SK-N-SH treated with all-trans-retinoic acid at 6 μM for 48 hours (cell line): ENCODE results near the gene PARL.
"Not testable (repeated sequence)": the region's sequence is repeated elsewhere in the genome, so short reads cannot be mapped to it uniquely, and the experiment has no call there.

Experiments
- ATAC-seq: fragments of 200-7000 bp; cut with Tn5 transposase; 3 replicates; pipeline ENCODE4 v1.9.1; 2020; ENCODE audit warnings: mild to moderate bottlenecking, moderate library complexity
- BACH2 ChIP-seq: fragments of 250-450 bp; sonication (Bioruptor Pico); IDR thresholded peaks from 2 replicates; pipeline ENCODE4 v1.9.0; 2021; ENCODE audit warnings: mild to moderate bottlenecking, borderline replicate concordance
- CREB5 ChIP-seq: fragments of 250-450 bp; sonication (Bioruptor Pico); IDR thresholded peaks from 2 replicates; pipeline ENCODE4 v1.5.1; 2020; ENCODE audit warnings: low read depth, mild to moderate bottlenecking, moderate library complexity
- ESRRG ChIP-seq: fragments of 250-450 bp; sonication (Bioruptor Pico); IDR thresholded peaks from 2 replicates; pipeline ENCODE4 v1.6.1; 2021; ENCODE audit warnings: mild to moderate bottlenecking
- ISL1 ChIP-seq: fragments of 250-450 bp; sonication (Bioruptor Pico); IDR thresholded peaks from 2 replicates; pipeline ENCODE4 v2.1.2; 2022; ENCODE audit warnings: mild to moderate bottlenecking, moderate library complexity
- OSR1 ChIP-seq: fragments of 250-450 bp; sonication (Bioruptor Pico); IDR thresholded peaks from 2 replicates; pipeline ENCODE4 v1.8.0; 2022; ENCODE audit warnings: moderate library complexity, mild to moderate bottlenecking, inconsistent platforms
- PPARA ChIP-seq: fragments of 250-450 bp; sonication (Bioruptor Pico); IDR thresholded peaks from 2 replicates; pipeline ENCODE4 v1.5.0; 2020; ENCODE audit warnings: mild to moderate bottlenecking, borderline replicate concordance
- RARB ChIP-seq: fragments of 250-450 bp; sonication (Bioruptor Pico); IDR thresholded peaks from 2 replicates; pipeline ENCODE4 v1.8.0; 2021; ENCODE audit warnings: mild to moderate bottlenecking, moderate library complexity
- SNAI2 ChIP-seq: fragments of 250-450 bp; sonication (Bioruptor Pico); IDR thresholded peaks from 2 replicates; pipeline ENCODE4 v1.5.0; 2020; ENCODE audit warnings: mild to moderate bottlenecking, moderate library complexity
- TCF4 ChIP-seq: fragments of 250-450 bp; sonication (Bioruptor Pico); IDR thresholded peaks from 2 replicates; pipeline ENCODE4 v1.8.0; 2021; ENCODE audit warnings: mild to moderate bottlenecking, moderate library complexity, borderline replicate concordance
- TSHZ2 ChIP-seq: fragments of 250-450 bp; sonication (Bioruptor Pico); IDR thresholded peaks from 2 replicates; pipeline ENCODE4 v1.5.0; 2020; ENCODE audit warnings: mild to moderate bottlenecking, moderate library complexity
- ZC3H10 ChIP-seq: fragments of 250-450 bp; sonication (Bioruptor Pico); IDR thresholded peaks from 2 replicates; pipeline ENCODE4 v1.5.1; 2021; ENCODE audit warnings: mild to moderate bottlenecking, moderate library complexity
- ZFP3 ChIP-seq: fragments of 250-450 bp; sonication (Bioruptor Pico); IDR thresholded peaks from 2 replicates; pipeline ENCODE4 v1.5.0; 2020; ENCODE audit warnings: mild to moderate bottlenecking, moderate library complexity
- ZFP30 ChIP-seq: fragments of 450-650 bp; formaldehyde crosslinking; IDR thresholded peaks from 2 replicates; pipeline ENCODE4 v1.5.0; 2022; ENCODE audit warnings: mild to moderate bottlenecking, moderate library complexity
- ZNF70 ChIP-seq: fragments of 450-650 bp; formaldehyde crosslinking; IDR thresholded peaks from 2 replicates; pipeline ENCODE4 v1.5.0; 2020; ENCODE audit warnings: mild to moderate bottlenecking, moderate library complexity
- ZNF8 ChIP-seq: fragments of 450-650 bp; formaldehyde crosslinking; IDR thresholded peaks from 2 replicates; pipeline ENCODE4 v1.5.0; 2020; ENCODE audit warnings: mild to moderate bottlenecking, moderate library complexity
- TF ChIP-seq, protein P1 (sequence below): fragments of 250-450 bp; sonication (Bioruptor Pico); IDR thresholded peaks from 2 replicates; pipeline ENCODE4 v1.8.0; 2021; ENCODE audit warnings: low read depth, mild to moderate bottlenecking, moderate library complexity, borderline replicate concordance
- TF ChIP-seq, protein P2 (sequence below): fragments of 250-450 bp; sonication (Bioruptor Pico); IDR thresholded peaks from 2 replicates; pipeline ENCODE4 v1.5.1; 2021; ENCODE audit warnings: mild to moderate bottlenecking, moderate library complexity
- TF ChIP-seq, protein P3 (sequence below): fragments of 250-450 bp; sonication (Bioruptor Pico); IDR thresholded peaks from 2 replicates; pipeline ENCODE4 v1.8.0; 2020; ENCODE audit warnings: mild to moderate bottlenecking, moderate library complexity, borderline replicate concordance

PARL gene

DNA sequence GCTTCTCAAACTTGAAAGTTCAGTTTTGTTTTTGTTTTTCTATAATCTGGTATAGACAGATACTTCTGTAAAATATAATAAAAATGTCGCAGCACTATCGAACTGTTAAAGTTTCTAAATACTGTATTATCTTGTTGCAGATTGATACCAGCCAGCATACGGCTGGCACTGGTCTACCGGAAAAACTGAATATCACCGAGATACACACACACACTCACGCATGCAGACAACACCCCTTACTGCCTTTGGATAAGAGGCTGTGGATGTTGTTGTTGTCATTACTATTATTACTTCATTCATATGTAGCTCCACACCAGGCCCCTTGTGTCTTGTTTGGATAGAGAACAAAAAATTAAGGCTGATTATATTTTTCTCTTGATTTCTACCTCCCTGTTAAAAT lies 91.7 kb downstream of the PARL start:
- no peak for ATAC-seq
- TF ChIP-seq TSHZ2 (no peak), SNAI2 (no peak), ISL1 (no peak), OSR1 (CRISPR knock-in tag) (no peak)
- TF ChIP-seq, protein P1, sequence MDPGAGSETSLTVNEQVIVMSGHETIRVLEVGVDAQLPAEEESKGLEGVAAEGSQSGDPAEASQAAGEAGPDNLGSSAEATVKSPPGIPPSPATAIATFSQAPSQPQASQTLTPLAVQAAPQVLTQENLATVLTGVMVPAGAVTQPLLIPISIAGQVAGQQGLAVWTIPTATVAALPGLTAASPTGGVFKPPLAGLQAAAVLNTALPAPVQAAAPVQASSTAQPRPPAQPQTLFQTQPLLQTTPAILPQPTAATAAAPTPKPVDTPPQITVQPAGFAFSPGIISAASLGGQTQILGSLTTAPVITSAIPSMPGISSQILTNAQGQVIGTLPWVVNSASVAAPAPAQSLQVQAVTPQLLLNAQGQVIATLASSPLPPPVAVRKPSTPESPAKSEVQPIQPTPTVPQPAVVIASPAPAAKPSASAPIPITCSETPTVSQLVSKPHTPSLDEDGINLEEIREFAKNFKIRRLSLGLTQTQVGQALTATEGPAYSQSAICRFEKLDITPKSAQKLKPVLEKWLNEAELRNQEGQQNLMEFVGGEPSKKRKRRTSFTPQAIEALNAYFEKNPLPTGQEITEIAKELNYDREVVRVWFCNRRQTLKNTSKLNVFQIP (CRISPR knock-in tag): no peak

DNA sequence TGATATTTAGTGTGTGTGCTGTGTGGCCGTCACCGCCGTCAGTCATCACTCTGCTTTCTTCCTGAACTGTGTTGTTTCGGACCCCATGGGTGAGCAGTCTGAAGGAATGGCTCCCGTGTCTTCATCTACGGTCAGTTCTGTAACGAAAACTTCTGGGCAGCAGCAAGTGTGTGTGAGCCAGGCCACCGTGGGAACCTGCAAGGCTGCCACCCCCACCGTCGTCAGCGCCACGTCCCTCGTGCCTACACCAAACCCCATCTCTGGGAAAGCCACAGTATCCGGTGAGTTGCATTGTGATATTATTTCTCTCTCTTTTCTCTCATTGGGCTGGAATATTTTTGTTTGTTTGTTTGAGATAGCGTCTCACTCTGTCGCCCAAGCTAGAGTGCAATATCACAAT lies 94.0 kb downstream of the PARL start:
- no peak for ATAC-seq
- TF ChIP-seq, protein P2, sequence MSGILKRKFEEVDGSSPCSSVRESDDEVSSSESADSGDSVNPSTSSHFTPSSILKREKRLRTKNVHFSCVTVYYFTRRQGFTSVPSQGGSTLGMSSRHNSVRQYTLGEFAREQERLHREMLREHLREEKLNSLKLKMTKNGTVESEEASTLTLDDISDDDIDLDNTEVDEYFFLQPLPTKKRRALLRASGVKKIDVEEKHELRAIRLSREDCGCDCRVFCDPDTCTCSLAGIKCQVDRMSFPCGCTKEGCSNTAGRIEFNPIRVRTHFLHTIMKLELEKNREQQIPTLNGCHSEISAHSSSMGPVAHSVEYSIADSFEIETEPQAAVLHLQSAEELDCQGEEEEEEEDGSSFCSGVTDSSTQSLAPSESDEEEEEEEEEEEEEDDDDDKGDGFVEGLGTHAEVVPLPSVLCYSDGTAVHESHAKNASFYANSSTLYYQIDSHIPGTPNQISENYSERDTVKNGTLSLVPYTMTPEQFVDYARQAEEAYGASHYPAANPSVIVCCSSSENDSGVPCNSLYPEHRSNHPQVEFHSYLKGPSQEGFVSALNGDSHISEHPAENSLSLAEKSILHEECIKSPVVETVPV (CRISPR knock-in tag): no peak
- TF ChIP-seq ESRRG (CRISPR knock-in tag): no peak
- TF ChIP-seq ZC3H10 (CRISPR knock-in tag): no peak
- TF ChIP-seq CREB5 (CRISPR knock-in tag): no peak
- no peak for TF ChIP-seq ZFP30 (CRISPR knock-in tag)
- TF ChIP-seq ISL1: no peak
- no peak for TF ChIP-seq TCF4 (CRISPR knock-in tag)
- TF ChIP-seq, all 23 proteins: peak for 0

GRCh38 chr3:183789826-183790225 lies 94.9 kb downstream of the PARL start:
- no peak for ATAC-seq
- TF ChIP-seq ISL1 (no peak), ESRRG (CRISPR knock-in tag) (no peak), SNAI2 (no peak), ZNF70 (no peak), CREB5 (CRISPR knock-in tag) (no peak), ZFP3 (CRISPR knock-in tag) (no peak), OSR1 (CRISPR knock-in tag) (no peak), BACH2 (CRISPR knock-in tag) (no peak), ZC3H10 (CRISPR knock-in tag) (no peak), ZFP30 (CRISPR knock-in tag) (no peak), PPARA (no peak), ZNF8 (CRISPR knock-in tag) (no peak), TCF4 (CRISPR knock-in tag) (no peak), RARB (CRISPR knock-in tag) (no peak)
- TF ChIP-seq, protein P2 (CRISPR knock-in tag): no peak
- TF ChIP-seq, protein P3, sequence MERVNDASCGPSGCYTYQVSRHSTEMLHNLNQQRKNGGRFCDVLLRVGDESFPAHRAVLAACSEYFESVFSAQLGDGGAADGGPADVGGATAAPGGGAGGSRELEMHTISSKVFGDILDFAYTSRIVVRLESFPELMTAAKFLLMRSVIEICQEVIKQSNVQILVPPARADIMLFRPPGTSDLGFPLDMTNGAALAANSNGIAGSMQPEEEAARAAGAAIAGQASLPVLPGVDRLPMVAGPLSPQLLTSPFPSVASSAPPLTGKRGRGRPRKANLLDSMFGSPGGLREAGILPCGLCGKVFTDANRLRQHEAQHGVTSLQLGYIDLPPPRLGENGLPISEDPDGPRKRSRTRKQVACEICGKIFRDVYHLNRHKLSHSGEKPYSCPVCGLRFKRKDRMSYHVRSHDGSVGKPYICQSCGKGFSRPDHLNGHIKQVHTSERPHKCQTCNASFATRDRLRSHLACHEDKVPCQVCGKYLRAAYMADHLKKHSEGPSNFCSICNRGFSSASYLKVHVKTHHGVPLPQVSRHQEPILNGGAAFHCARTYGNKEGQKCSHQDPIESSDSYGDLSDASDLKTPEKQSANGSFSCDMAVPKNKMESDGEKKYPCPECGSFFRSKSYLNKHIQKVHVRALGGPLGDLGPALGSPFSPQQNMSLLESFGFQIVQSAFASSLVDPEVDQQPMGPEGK: no peak

DNA sequence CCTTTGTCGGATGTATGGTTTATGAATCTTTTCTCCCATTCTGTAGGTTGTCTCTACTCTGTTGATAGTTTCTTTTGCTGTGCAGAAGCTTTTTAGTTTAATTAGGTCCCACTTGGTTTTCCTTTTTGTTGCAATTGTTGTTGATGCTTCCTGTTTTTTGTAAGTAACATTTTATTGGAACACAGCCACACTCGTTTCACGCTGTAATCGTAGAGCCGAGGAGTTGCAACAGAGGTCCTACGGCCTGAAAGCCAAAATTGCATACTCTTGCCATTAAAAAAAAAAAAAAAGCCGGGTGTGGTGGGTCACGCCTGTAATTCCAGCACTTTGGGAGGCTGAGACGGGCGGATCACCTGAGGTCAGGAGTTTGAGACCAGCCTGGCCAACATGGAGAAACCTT lies 100.2 kb downstream of the PARL start:
- not testable (repeated sequence) for ATAC-seq
